Measurements from ENCODE around the gene MRAS. TPM values are rescaled to one million over a fixed set of nuclear protein-coding genes. Genes with fewer than 3 reads are reported as not detected.
A peak's percentile ranks its signal among the peaks of the same experiment; 100 is the strongest.

Gene MRAS
- total RNA-seq, 4 donors from 2014 or later, result 13.8 to 83.0 (median 46.8) TPM

GRCh38 chr3:138356730-138357405, 8.5 kb downstream of the MRAS start:
- Histone ChIP-seq H3K27ac (peak overlapping the region in 1 of 2 donors; percentile 0), H3K27me3 (no peaks in the 10 kb centered on the region), H3K36me3 (no peaks in the 10 kb centered on the region), H3K4me1 (no peaks in the 10 kb centered on the region), H3K9me3 (no peaks in the 10 kb centered on the region), H3K4me3 (no peak overlapping the region)
- no peak for DNase-seq
- intact Hi-C loops (cut with DNase I; ENCODE audit: low total_unique reads), result no loop called here
- TF ChIP-seq, protein P1, sequence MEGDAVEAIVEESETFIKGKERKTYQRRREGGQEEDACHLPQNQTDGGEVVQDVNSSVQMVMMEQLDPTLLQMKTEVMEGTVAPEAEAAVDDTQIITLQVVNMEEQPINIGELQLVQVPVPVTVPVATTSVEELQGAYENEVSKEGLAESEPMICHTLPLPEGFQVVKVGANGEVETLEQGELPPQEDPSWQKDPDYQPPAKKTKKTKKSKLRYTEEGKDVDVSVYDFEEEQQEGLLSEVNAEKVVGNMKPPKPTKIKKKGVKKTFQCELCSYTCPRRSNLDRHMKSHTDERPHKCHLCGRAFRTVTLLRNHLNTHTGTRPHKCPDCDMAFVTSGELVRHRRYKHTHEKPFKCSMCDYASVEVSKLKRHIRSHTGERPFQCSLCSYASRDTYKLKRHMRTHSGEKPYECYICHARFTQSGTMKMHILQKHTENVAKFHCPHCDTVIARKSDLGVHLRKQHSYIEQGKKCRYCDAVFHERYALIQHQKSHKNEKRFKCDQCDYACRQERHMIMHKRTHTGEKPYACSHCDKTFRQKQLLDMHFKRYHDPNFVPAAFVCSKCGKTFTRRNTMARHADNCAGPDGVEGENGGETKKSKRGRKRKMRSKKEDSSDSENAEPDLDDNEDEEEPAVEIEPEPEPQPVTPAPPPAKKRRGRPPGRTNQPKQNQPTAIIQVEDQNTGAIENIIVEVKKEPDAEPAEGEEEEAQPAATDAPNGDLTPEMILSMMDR (IDR thresholded peaks at IDR 0.05), result no peak
- TF ChIP-seq POLR2A (IDR thresholded peaks at IDR 0.05), result no peak

GRCh38 chr3:138359148-138359918, 11.0 kb downstream of the MRAS start:
- Histone ChIP-seq H3K27me3 (no peaks in the 10 kb centered on the region), H3K27ac (no peak overlapping the region), H3K9me3 (no peaks in the 10 kb centered on the region), H3K36me3 (no peaks in the 10 kb centered on the region), H3K4me1 (no peaks in the 10 kb centered on the region), H3K4me3 (no peak overlapping the region)
- TF ChIP-seq, protein P1 (IDR thresholded peaks at IDR 0.05), result no peak
- TF ChIP-seq POLR2A (IDR thresholded peaks at IDR 0.05), result no peak
- no peak for DNase-seq
- intact Hi-C loops (cut with DNase I; ENCODE audit: low total_unique reads), result no loop called here

- H3K4me1 ChIP-seq, result no peaks in the 10 kb centered on the region
- no peaks in the 10 kb centered on the region for H3K36me3 ChIP-seq
- no peak for DNase-seq
- H3K27me3 ChIP-seq, result no peaks in the 10 kb centered on the region
- intact Hi-C loops (cut with DNase I; ENCODE audit: low total_unique reads), result no loop called here
- no peak overlapping the region for H3K27ac ChIP-seq
- no peaks in the 10 kb centered on the region for H3K9me3 ChIP-seq
- TF ChIP-seq, protein P1 (IDR thresholded peaks at IDR 0.05), result no peak
- TF ChIP-seq POLR2A (IDR thresholded peaks at IDR 0.05), result no peak
- no peak overlapping the region for H3K4me3 ChIP-seq
Observed at GRCh38 chr3:138359919-138360868, 11.8 kb downstream of the MRAS start.

DNA sequence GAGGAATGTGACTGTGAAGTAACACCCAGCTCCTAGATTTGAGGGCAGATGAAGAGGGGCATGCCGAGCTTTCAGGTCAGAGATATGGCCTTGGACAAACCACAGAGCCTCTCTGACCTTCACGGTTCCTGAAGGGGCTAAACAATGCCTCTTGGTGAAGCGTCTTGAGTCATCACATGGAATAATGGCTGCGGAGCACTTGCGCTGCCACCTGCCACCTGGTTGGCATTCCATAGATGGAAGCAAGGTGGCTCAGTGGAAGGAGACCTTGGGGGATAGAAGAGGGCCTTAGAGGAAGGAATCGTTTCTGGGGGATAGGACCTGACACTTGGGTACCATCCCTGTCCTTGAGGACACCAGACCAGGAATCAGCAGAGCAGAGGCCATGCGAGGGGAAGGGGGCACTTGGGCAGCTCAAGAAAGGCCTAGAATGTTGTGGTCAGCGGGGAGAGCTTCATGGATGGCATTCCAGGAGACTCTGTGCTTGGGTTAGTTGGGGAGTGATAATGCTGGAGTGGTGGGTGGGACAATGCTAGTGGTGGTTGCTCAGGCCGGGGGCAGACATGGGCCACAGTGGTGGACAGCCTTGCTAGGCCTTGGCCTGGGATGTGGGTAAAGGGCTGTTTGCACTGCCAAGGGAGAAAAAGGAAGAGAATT, 12.6 kb downstream of the MRAS start:
- TF ChIP-seq, protein P1 (IDR thresholded peaks at IDR 0.05), result no peak
- TF ChIP-seq POLR2A (IDR thresholded peaks at IDR 0.05), result no peak
- no peak for DNase-seq
- Histone ChIP-seq H3K4me1 (no peaks in the 10 kb centered on the region), H3K9me3 (no peaks in the 10 kb centered on the region), H3K27ac (no peak overlapping the region), H3K36me3 (no peaks in the 10 kb centered on the region), H3K27me3 (no peaks in the 10 kb centered on the region), H3K4me3 (no peak overlapping the region)
- intact Hi-C loops (cut with DNase I; ENCODE audit: low total_unique reads), result no loop called here
